H1 (cell line): ENCODE data around the gene FOXO1. TPM values are rescaled to one million over a fixed set of nuclear protein-coding genes. Genes with fewer than 3 reads are reported as not detected.

Experiments used
- CTCF ChIA-PET: fragments of 300-600 bp; sonication (Branson Sonifier 250); formaldehyde crosslinking; loops from one replicate; lab custom pipeline; 2021; ENCODE audit not compliant: partially characterized antibody; lab: Charles Lee
- POLR2A ChIA-PET: fragments of 300-600 bp; sonication (Branson Sonifier 250); formaldehyde crosslinking; loops from one replicate; lab custom pipeline; 2021; ENCODE audit warnings: inconsistent platforms; ENCODE audit not compliant: partially characterized antibody; lab: Charles Lee
- DNase-seq, 2 experiments: peaks; one replicate each; pipeline versions ENCODE4 v3.0.0 to v3.0.0-alpha.2; 2010 to 2022; ENCODE audit warnings: low spot score in 2 of 2, low read depth in 1 of 2, mixed read lengths in 1 of 2
- FAIRE-seq: peaks from 2 replicates; lab custom pipeline; 2011; peaks lifted over from hg19 to GRCh38; lab: Jason Lieb, UNC
- H2AFZ ChIP-seq: 2 replicates; pipeline ENCODE4 v1.8.1; 2012; ENCODE audit warnings: low read length, inconsistent platforms
- H2AK5ac ChIP-seq: 2 replicates; pipeline ENCODE4 v1.6.1; 2013; ENCODE audit warnings: low read depth, low read length
- H2BK120ac ChIP-seq: replicated peaks from 2 replicates; pipeline ENCODE3; 2013; ENCODE audit warnings: low read depth, low read length, inconsistent platforms
- H2BK12ac ChIP-seq: 2 replicates; pipeline ENCODE4 v1.6.1; 2013; ENCODE audit warnings: low read depth, low read length
- H2BK15ac ChIP-seq: 2 replicates; pipeline ENCODE4 v1.6.1; 2013; ENCODE audit warnings: low read length
- H2BK20ac ChIP-seq: 2 replicates; pipeline ENCODE4 v1.6.1; 2013; ENCODE audit warnings: low read length
- H2BK5ac ChIP-seq: 2 replicates; pipeline ENCODE4 v1.6.1; 2013; ENCODE audit warnings: low read depth, low read length
- H3K14ac ChIP-seq: 2 replicates; pipeline ENCODE4 v1.6.1; 2013; ENCODE audit warnings: inconsistent platforms; ENCODE audit not compliant: insufficient read length
- H3K18ac ChIP-seq: 2 replicates; pipeline ENCODE4 v1.6.1; 2013; ENCODE audit warnings: low read length; ENCODE audit errors: extremely low read depth
- H3K23ac ChIP-seq: 2 replicates; pipeline ENCODE4 v1.6.1; 2013; ENCODE audit warnings: inconsistent platforms; ENCODE audit not compliant: insufficient read length
- H3K23me2 ChIP-seq: 2 replicates; pipeline ENCODE4 v1.6.1; 2013; ENCODE audit warnings: low read depth, low read length
- H3K27ac ChIP-seq: 2 replicates; pipeline ENCODE4 v1.6.1; 2011; ENCODE audit warnings: low read depth, low read length, inconsistent platforms
- H3K27me3 ChIP-seq, 4 experiments: replicated peaks in 1 of 4; 1 replicate in 1 of 4; 2 replicates in 3 of 4; pipeline versions ENCODE4 v1.6.1 to v1.8.1; 2011 to 2013; ENCODE audit warnings: low read length in 3 of 4, mild to moderate bottlenecking in 3 of 4, inconsistent platforms in 2 of 4, mixed read lengths in 2 of 4, moderate library complexity in 1 of 4; ENCODE audit not compliant: control insufficient read depth in 3 of 4, insufficient read depth in 3 of 4; ENCODE audit errors: extremely low read depth in 1 of 4
- H3K36me3 ChIP-seq, 4 experiments: 2 replicates each; pipeline versions ENCODE4 v1.6.1 to v1.8.1; 2011 to 2013; ENCODE audit warnings: mild to moderate bottlenecking in 4 of 4, low read length in 3 of 4, moderate library complexity in 2 of 4, control low read depth in 1 of 4, inconsistent platforms in 1 of 4; ENCODE audit not compliant: insufficient read depth in 4 of 4, control insufficient read depth in 2 of 4
- H3K4ac ChIP-seq: replicated peaks from 2 replicates; pipeline ENCODE3; 2013; ENCODE audit warnings: low read length, low read depth, mixed read lengths, inconsistent platforms; ENCODE audit not compliant: insufficient read length
- H3K4me1 ChIP-seq, 4 experiments: replicated peaks in 1 of 4; 1 replicate in 1 of 4; 2 replicates in 3 of 4; pipeline versions ENCODE4 v1.6.1 to v1.8.1; 2011 to 2013; ENCODE audit warnings: low read length in 3 of 4, inconsistent platforms in 2 of 4, mixed read lengths in 1 of 4; ENCODE audit not compliant: insufficient read depth in 4 of 4, control insufficient read depth in 3 of 4
- H3K4me2 ChIP-seq, 2 experiments: 2 replicates each; pipeline versions ENCODE4 v1.6.1 to v1.8.1; 2011 to 2013; ENCODE audit warnings: low read depth in 2 of 2, low read length in 2 of 2, control low read depth in 1 of 2, inconsistent platforms in 1 of 2, mild to moderate bottlenecking in 1 of 2; ENCODE audit not compliant: insufficient read depth in 1 of 2
- H3K4me3 ChIP-seq, 4 experiments: fragments of 200-600, 300-600 bp in 1 of 4; sonication (generic), shearing (Covaris generic), sonication (Bioruptor Twin) in 1 of 4; 2 replicates each; pipeline versions ENCODE4 v1.5.1 to v1.8.1; 2011 to 2016; ENCODE audit warnings: low read length in 4 of 4, low read depth in 3 of 4, control low read depth in 2 of 4, inconsistent platforms in 2 of 4, mild to moderate bottlenecking in 2 of 4, mixed read lengths in 1 of 4, moderate library complexity in 1 of 4; ENCODE audit not compliant: insufficient read depth in 2 of 4; ENCODE audit errors: extremely low read depth in 1 of 4
- H3K56ac ChIP-seq: replicated peaks from 2 replicates; pipeline ENCODE3; 2013; ENCODE audit warnings: low read depth, mild to moderate bottlenecking, mixed read lengths, low read length, inconsistent platforms; ENCODE audit not compliant: insufficient read length
- H3K79me1 ChIP-seq: 2 replicates; pipeline ENCODE4 v1.6.1; 2013; ENCODE audit warnings: low read depth, low read length, control low read depth
- H3K79me2 ChIP-seq, 2 experiments: 2 replicates each; pipeline versions ENCODE4 v1.6.1 to v1.8.1; 2012 to 2013; ENCODE audit warnings: low read length in 2 of 2, mild to moderate bottlenecking in 2 of 2, inconsistent platforms in 1 of 2; ENCODE audit not compliant: insufficient read depth in 2 of 2, control insufficient read depth in 1 of 2
- H3K9ac ChIP-seq, 4 experiments: replicated peaks in 1 of 4; 1 replicate in 1 of 4; 2 replicates in 3 of 4; pipeline versions ENCODE4 v1.6.1 to v1.8.1; 2011 to 2013; ENCODE audit warnings: low read depth in 3 of 4, low read length in 3 of 4, control low read depth in 2 of 4, mild to moderate bottlenecking in 2 of 4, moderate library complexity in 2 of 4, inconsistent platforms in 1 of 4; ENCODE audit errors: extremely low read depth in 1 of 4
- H3K9me3 ChIP-seq, 2 experiments: 2 replicates each; pipeline versions ENCODE4 v1.6.1 to v1.8.1; 2012 to 2013; ENCODE audit warnings: mild to moderate bottlenecking in 2 of 2, moderate library complexity in 2 of 2, control low read depth in 1 of 2, inconsistent platforms in 1 of 2, low read depth in 1 of 2, low read length in 1 of 2, mixed read lengths in 1 of 2; ENCODE audit not compliant: insufficient read depth in 2 of 2
- H4K20me1 ChIP-seq, 2 experiments: replicated peaks in 1 of 2; 2 replicates each; pipeline versions ENCODE3 to v1.8.1; 2011 to 2013; ENCODE audit warnings: inconsistent platforms in 2 of 2, low read length in 2 of 2, mild to moderate bottlenecking in 1 of 2; ENCODE audit not compliant: insufficient read depth in 2 of 2, control insufficient read depth in 1 of 2
- H4K5ac ChIP-seq: 2 replicates; pipeline ENCODE4 v1.6.1; 2013; ENCODE audit warnings: low read length, low read depth, mixed read lengths, inconsistent platforms; ENCODE audit not compliant: insufficient read length
- H4K8ac ChIP-seq: 2 replicates; pipeline ENCODE4 v1.8.0; 2013; ENCODE audit warnings: mild to moderate bottlenecking, moderate library complexity, low read length, inconsistent platforms; ENCODE audit not compliant: insufficient read depth; ENCODE audit errors: extremely low read depth
- H4K91ac ChIP-seq: replicated peaks from 2 replicates; pipeline ENCODE3; 2013; ENCODE audit warnings: low read length, mixed read lengths, inconsistent platforms; ENCODE audit not compliant: insufficient read length
- BACH1 ChIP-seq: IDR thresholded peaks from 2 replicates; pipeline ENCODE4 v1.6.1; 2012; ENCODE audit warnings: low read length, improper control_type of control experiment
- BCL11A ChIP-seq, 2 experiments: IDR thresholded peaks; one replicate each; pipeline ENCODE4 v1.6.1; 2011; ENCODE audit warnings: low read depth in 2 of 2, low read length in 2 of 2, mild to moderate bottlenecking in 2 of 2
- CBX5 ChIP-seq: fragments of 300-800, 300-1000 bp; sonication (generic); IDR thresholded peaks from 2 replicates; pipeline ENCODE4 v1.7.1; 2016; ENCODE audit warnings: antibody characterized with exemption, low read length, low read depth
- CHD2 ChIP-seq: IDR thresholded peaks from 2 replicates; pipeline ENCODE4 v1.6.1; 2012; ENCODE audit warnings: low read length, improper control_type of control experiment
- GABPA ChIP-seq: IDR thresholded peaks from 2 replicates; pipeline ENCODE4 v1.6.1; 2011; ENCODE audit warnings: mild to moderate bottlenecking, low read length, moderate library complexity, borderline replicate concordance; ENCODE audit not compliant: insufficient read depth
- GTF2F1 ChIP-seq: IDR thresholded peaks from 2 replicates; pipeline ENCODE4 v1.6.1; 2012; ENCODE audit warnings: low read depth, low read length, improper control_type of control experiment, borderline replicate concordance
- JUN ChIP-seq: IDR thresholded peaks from 2 replicates; pipeline ENCODE4 v1.6.1; 2011; ENCODE audit warnings: low read depth, mild to moderate bottlenecking, improper control_type of control experiment, low read length
- JUND ChIP-seq: IDR thresholded peaks from 2 replicates; pipeline ENCODE4 v1.6.1; 2011; ENCODE audit warnings: mild to moderate bottlenecking, improper control_type of control experiment, low read length
- NRF1 ChIP-seq: IDR thresholded peaks from 2 replicates; pipeline ENCODE4 v1.6.1; 2011; ENCODE audit warnings: mild to moderate bottlenecking, low read depth, low read length, improper control_type of control experiment
- PHF8 ChIP-seq: fragments of 200-600 bp; sonication (generic); conservative IDR thresholded peaks from 2 replicates; pipeline ENCODE4 v1.7.1; 2012; ENCODE audit warnings: low read depth, mild to moderate bottlenecking, inconsistent platforms, low read length, moderate library complexity
- RFX5 ChIP-seq: IDR thresholded peaks from 2 replicates; pipeline ENCODE4 v1.6.1; 2011; ENCODE audit warnings: low read depth, low read length, improper control_type of control experiment, borderline replicate concordance
- SRF ChIP-seq: IDR thresholded peaks from 2 replicates; pipeline ENCODE4 v1.6.1; 2011; ENCODE audit warnings: mild to moderate bottlenecking, low read depth, low read length, moderate library complexity
- SUZ12 ChIP-seq: fragments of 200-600 bp; sonication (generic); IDR thresholded peaks from 2 replicates; pipeline ENCODE4 v1.6.1; 2012; ENCODE audit warnings: mild to moderate bottlenecking, inconsistent platforms, low read length, moderate library complexity, mixed read lengths
- TCF12 ChIP-seq: IDR thresholded peaks from 2 replicates; pipeline ENCODE4 v1.6.1; 2011; ENCODE audit warnings: low read depth, mild to moderate bottlenecking, low read length
- YY1 ChIP-seq: IDR thresholded peaks from 2 replicates; pipeline ENCODE4 v1.6.1; 2011; ENCODE audit warnings: low read depth, mild to moderate bottlenecking, low read length
- ZNF274 ChIP-seq: IDR thresholded peaks from 2 replicates; pipeline ENCODE4 v1.7.0; 2012; ENCODE audit warnings: low read length, borderline replicate concordance; ENCODE audit errors: extremely low read depth
- WGBS, 2 experiments: shearing (Covaris generic) in 1 of 2; methylation state at CpG; one replicate each; pipeline versions ENCODE4 v1.1.6 to v1.1.7; 2013 to 2015; ENCODE audit warnings: low lambda C conversion rate in 2 of 2, mixed read lengths in 2 of 2, inconsistent platforms in 1 of 2, low coverage in 1 of 2, missing lambda C conversion rate in 1 of 2; ENCODE audit not compliant: insufficient replicate concordance in 2 of 2, insufficient coverage in 1 of 2, insufficient read length in 1 of 2; ENCODE audit errors: extremely low coverage in 1 of 2, missing lambda C conversion rate in 1 of 2; 5-methylcytosine and 5-hydroxymethylcytosine counted together
- polyA plus RNA-seq, 7 experiments: library from polyadenylated mRNA; depleted of rRNA in 3 of 7; stranded (reverse) in 5 of 7; unstranded in 2 of 7; fragments of >200 nt in 5 of 7; fragments of 200-250 nt in 2 of 7; gene quantifications; 1 replicate in 5 of 7; 2 replicates in 1 of 7; 4 replicates in 1 of 7; pipeline versions ENCODE4 v1.2.1 to v1.2.3, GENCODE V29; 2011 to 2013; ENCODE audit warnings: missing spikeins in 2 of 7, mixed read lengths in 2 of 7
- total RNA-seq: library from RNA; stranded (reverse); fragmentation: NEBNext Ultra II Directional; extraction: Animal tissue kit (Norgen Biotek cat#: 25700); gene quantifications from 2 replicates; pipeline ENCODE4 v1.2.1, GENCODE V29; 2021

The FOXO1 gene
- total and polyA plus RNA-seq, 2 of the 8 experiments (the other 6 are each of a cell fraction or from before 2014, with no cell fraction given) = 35.3 to 56.9 TPM

DNA sequence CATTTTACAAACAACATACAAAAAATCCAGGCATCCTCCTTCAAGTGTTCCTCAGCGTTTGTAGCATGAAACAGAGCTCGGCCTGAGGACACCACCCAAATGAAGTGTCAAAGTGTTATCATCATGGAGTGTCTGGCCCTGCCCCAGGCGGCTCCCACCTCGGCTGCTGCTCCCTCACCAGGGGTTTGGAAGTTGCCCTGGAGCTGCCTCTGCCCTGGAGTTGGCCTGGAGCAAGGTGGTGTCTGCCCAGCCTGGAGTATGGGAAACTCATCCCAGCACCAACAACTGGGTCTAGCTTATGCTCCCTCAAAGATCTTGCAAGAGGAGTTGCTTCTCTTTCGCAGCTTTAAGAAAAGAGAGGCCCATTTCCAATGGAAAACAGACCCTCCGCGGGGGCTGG, 120.4 kb downstream of the FOXO1 start:
- peak overlapping the region; percentile 48; the same call in 1 of the 2 replicates for H3K18ac ChIP-seq
- no peak overlapping the region for H3K14ac ChIP-seq
- H2AK5ac ChIP-seq = no peak overlapping the region
- no peak overlapping the region for H3K27ac ChIP-seq
- H3K9ac ChIP-seq = no peak overlapping the region
- no peaks in the 10 kb centered on the region for H3K36me3 ChIP-seq
- no peaks in the 10 kb centered on the region for H4K20me1 ChIP-seq
- no peak overlapping the region for H4K91ac ChIP-seq
- no peak overlapping the region for H3K23ac ChIP-seq
- H3K4me2 ChIP-seq = no peak overlapping the region
- H2BK120ac ChIP-seq = no peak overlapping the region
- POLR2A ChIA-PET = no interaction called here
- H3K4me3 ChIP-seq = no peak overlapping the region
- no peaks in the 10 kb centered on the region for H3K79me2 ChIP-seq
- H2AFZ ChIP-seq = no peak overlapping the region
- no peaks in the 10 kb centered on the region for H3K9me3 ChIP-seq
- no peak overlapping the region for H3K4ac ChIP-seq
- no peak overlapping the region for H2BK15ac ChIP-seq
- DNase-seq = peak in 1 of 2 experiments; percentile 46
- H3K56ac ChIP-seq = no peak overlapping the region
- H2BK5ac ChIP-seq = no peak overlapping the region
- TF ChIP-seq JUND (no peak), BACH1 (no peak), SUZ12 (no peak), NRF1 (no peak), ZNF274 (no peak), SRF (no peak), YY1 (no peak), PHF8 (no peak), JUN (no peak), BCL11A (IDR thresholded peaks at IDR 0.05; ENCODE audit: low read depth in 2 of 2, low read length in 2 of 2) (no peak), CBX5 (no peak), TCF12 (no peak), RFX5 (no peak), GABPA (no peak), CHD2 (no peak), GTF2F1 (no peak)
- TF ChIP-seq, all 59 proteins: peak for 0
- Histone ChIP-seq H2BK20ac (no peak overlapping the region), H4K8ac (no peak overlapping the region), H2BK12ac (peak overlapping the region; percentile 35; the same call in 1 of the 2 replicates), H3K23me2 (no peaks in the 10 kb centered on the region), H3K27me3 (no peaks in the 10 kb centered on the region), H3K79me1 (no peaks in the 10 kb centered on the region; the same call in 1 of the 2 replicates), H3K4me1 (peaks cover 0 to 6% (median 2%) of the 10 kb centered on the region in 4 experiments; a peak in 6 of 7 replicates), H4K5ac (no peak overlapping the region)
- 93% methylated on average over 7 of the region's 7 CpGs; no CpG with 5 or more reads in 1 of the 2 experiments for WGBS, 2 experiments
- CTCF ChIA-PET = no interaction called here
- FAIRE-seq = no peak
